CD4-positive, alpha-beta T cell (primary cell): ENCODE measurements around the gene MEA1. TPM values are rescaled to one million over a fixed set of nuclear protein-coding genes. Genes with fewer than 3 reads are reported as not detected.

Source experiments
- ATAC-seq: fragments of 200-7000 bp; cut with Tn5 transposase; one replicate; pipeline ENCODE4 v1.10.0; 2022; ENCODE audit warnings: mild to moderate bottlenecking; ENCODE audit not compliant: poor library complexity
- CTCF ChIA-PET: fragments of 350-600 bp; sonication (Branson Sonifier 250); formaldehyde crosslinking; loops from one replicate; lab custom pipeline; 2021; ENCODE audit warnings: antibody characterized with exemption, inconsistent platforms; lab: Charles Lee
- POLR2A ChIA-PET: fragments of 350-600 bp; sonication (Branson Sonifier 250); formaldehyde crosslinking; loops from one replicate; lab custom pipeline; 2021; ENCODE audit warnings: antibody characterized with exemption, inconsistent platforms; lab: Charles Lee
- DNase-seq, 14 experiments: peaks; one replicate each; pipeline ENCODE4 v3.0.0-alpha.2; 2013 to 2020; ENCODE audit warnings: mixed read lengths in 2 of 14
- H3K27ac ChIP-seq, 2 donors: one replicate each; pipeline versions ENCODE4 v1.5.1 to v1.7.0; 2013; ENCODE audit warnings: low read length in 2 of 2, low read depth in 1 of 2, mild to moderate bottlenecking in 1 of 2
- H3K27me3 ChIP-seq, 2 experiments: 1 replicate in 1 of 2; 2 replicates in 1 of 2; pipeline versions ENCODE4 v1.6.1 to v1.7.0; 2013; ENCODE audit warnings: low read length in 2 of 2, control low read depth in 1 of 2, mild to moderate bottlenecking in 1 of 2, moderate library complexity in 1 of 2; ENCODE audit not compliant: insufficient read depth in 2 of 2, control insufficient read depth in 1 of 2
- H3K36me3 ChIP-seq: one replicate; pipeline ENCODE4 v1.6.1; 2013; ENCODE audit warnings: low read length, control low read depth; ENCODE audit not compliant: insufficient read depth
- H3K4me1 ChIP-seq: one replicate; pipeline ENCODE4 v1.6.1; 2013; ENCODE audit warnings: low read length, control low read depth; ENCODE audit not compliant: insufficient read depth
- H3K4me3 ChIP-seq: one replicate; pipeline ENCODE4 v1.5.1; 2013; ENCODE audit warnings: mild to moderate bottlenecking, low read length, moderate library complexity
- H3K9me3 ChIP-seq, 2 experiments: 1 replicate in 1 of 2; 2 replicates in 1 of 2; pipeline versions ENCODE4 v1.6.1 to v1.7.0; 2013; ENCODE audit warnings: low read length in 2 of 2, mild to moderate bottlenecking in 2 of 2, control low read depth in 1 of 2, moderate library complexity in 1 of 2; ENCODE audit not compliant: control insufficient read depth in 1 of 2, insufficient read depth in 1 of 2
- H3K27ac Mint-ChIP-seq: one replicate; pipeline ENCODE4 v1.8.0; 2020; ENCODE audit warnings: mixed read lengths
- H3K27me3 Mint-ChIP-seq: one replicate; pipeline ENCODE4 v1.8.0; 2021; ENCODE audit warnings: mixed read lengths
- H3K36me3 Mint-ChIP-seq: one replicate; pipeline ENCODE4 v1.8.0; 2021; ENCODE audit warnings: low read depth, mixed read lengths
- H3K4me1 Mint-ChIP-seq: one replicate; pipeline ENCODE4 v1.8.0; 2021; ENCODE audit warnings: low read depth, mixed read lengths
- H3K4me3 Mint-ChIP-seq: one replicate; pipeline ENCODE4 v1.8.0; 2020; ENCODE audit warnings: mild to moderate bottlenecking, mixed read lengths
- H3K9me3 Mint-ChIP-seq: one replicate; pipeline ENCODE4 v1.8.0; 2020; ENCODE audit warnings: mixed read lengths
- intact Hi-C, 2 experiments: fragments of 100-400 bp; cut with DNase I in 1 of 2; cut with micrococcal nuclease in 1 of 2; formaldehyde crosslinking; loops; one replicate each; pipeline versions ENCODE4 v1.15.1 to v1.9.0; 2023 to 2025; cut with DNase I, micrococcal nuclease
- total RNA-seq, 174 experiments: library from RNA in 2 of 174; stranded (reverse) in 2 of 174; gene quantifications; one replicate each; pipeline ENCODE4 v1.2.3 and lab custom pipeline; 2021 to 2026
- TF ChIP-seq, protein P1 (sequence below): fragments of 200-600 bp; IDR thresholded peaks from one replicate; pipeline ENCODE4 v1.8.0; 2022; ENCODE audit warnings: antibody characterized with exemption, mild to moderate bottlenecking

Gene MEA1
- total RNA-seq, 2 experiments from 2014 or later, result 13.6 to 17.0 TPM

DNA sequence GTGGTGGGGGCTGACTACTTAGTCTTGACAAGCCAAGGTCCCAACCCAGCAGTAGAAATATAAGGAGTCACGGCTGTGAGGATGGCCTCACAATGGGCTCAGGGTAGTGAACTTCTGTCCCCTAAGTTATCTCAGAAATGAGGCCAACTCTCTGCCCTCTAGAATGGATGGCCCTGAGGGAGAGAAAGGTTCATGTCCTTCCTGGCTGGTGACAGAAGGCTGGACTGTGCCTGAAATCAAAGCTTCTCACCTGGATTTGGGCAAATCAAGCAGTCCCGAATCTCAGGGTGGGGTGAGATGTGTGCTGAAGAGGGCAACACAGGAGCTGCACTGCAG lies 20.4 kb upstream of the MEA1 start:
- POLR2A ChIA-PET, result interaction anchor here (0.6 to 1.9 kb wide), 2 partner anchors 20 to 423 kb away, joined by 4 to 6 read pairs; partner anchors contain the start of gene CUL7
- no peaks in the 10 kb centered on the region for H3K4me1 Mint-ChIP-seq

DNA sequence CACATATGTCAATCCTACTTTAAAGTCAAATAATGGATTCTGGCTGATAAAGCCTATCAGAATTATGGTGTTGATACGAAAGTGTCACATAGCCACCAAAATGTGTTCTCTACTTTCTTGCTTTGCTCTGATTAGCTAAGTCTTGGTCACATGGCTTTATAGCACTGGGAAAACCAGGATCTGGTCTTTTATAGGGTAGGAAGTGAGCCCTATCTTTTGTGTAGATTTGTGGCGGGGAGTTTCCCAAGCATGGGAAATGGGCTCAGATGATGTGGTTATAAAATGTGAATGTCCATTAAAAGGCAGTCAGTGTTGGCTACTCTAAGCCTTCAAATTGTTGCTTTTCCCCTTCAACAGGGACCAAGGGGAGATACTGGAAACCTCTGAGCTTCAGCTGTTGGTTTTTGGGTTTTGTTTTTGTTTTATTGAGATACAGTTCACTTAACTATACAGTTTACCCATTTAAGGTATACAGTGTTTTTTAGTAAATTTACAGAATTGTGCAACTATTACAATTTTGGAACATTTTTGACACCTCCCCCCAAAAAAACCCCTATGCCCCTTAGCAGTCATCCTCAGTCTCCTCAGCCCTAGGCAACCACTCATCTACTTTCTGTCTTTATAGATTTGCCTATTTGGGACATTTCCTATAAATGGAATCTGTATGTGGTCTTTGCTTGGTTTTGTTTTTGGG lies 19.9 kb upstream of the MEA1 start:
- Histone ChIP-seq H3K27ac (no peak overlapping the region), H3K27me3 (no peaks in the 10 kb centered on the region), H3K36me3 (peaks cover 47% of the 10 kb centered on the region), H3K4me1 (no peaks in the 10 kb centered on the region), H3K4me3 (no peak overlapping the region), H3K9me3 (no peaks in the 10 kb centered on the region)
- POLR2A ChIA-PET, result interaction anchor here (0.6 to 1.9 kb wide), 3 partner anchors 12 to 424 kb away, joined by 3 to 6 read pairs (median 4); partner anchors contain the start of genes CUL7 and RRP36
- intact Hi-C loops, result no loop called here
- peaks cover 54% of the 10 kb centered on the region for H3K36me3 Mint-ChIP-seq
- TF ChIP-seq, protein P1, sequence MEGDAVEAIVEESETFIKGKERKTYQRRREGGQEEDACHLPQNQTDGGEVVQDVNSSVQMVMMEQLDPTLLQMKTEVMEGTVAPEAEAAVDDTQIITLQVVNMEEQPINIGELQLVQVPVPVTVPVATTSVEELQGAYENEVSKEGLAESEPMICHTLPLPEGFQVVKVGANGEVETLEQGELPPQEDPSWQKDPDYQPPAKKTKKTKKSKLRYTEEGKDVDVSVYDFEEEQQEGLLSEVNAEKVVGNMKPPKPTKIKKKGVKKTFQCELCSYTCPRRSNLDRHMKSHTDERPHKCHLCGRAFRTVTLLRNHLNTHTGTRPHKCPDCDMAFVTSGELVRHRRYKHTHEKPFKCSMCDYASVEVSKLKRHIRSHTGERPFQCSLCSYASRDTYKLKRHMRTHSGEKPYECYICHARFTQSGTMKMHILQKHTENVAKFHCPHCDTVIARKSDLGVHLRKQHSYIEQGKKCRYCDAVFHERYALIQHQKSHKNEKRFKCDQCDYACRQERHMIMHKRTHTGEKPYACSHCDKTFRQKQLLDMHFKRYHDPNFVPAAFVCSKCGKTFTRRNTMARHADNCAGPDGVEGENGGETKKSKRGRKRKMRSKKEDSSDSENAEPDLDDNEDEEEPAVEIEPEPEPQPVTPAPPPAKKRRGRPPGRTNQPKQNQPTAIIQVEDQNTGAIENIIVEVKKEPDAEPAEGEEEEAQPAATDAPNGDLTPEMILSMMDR, result no peak
- ATAC-seq (no peak), DNase-seq (no peak)
- H3K27ac Mint-ChIP-seq, result peak overlapping the region; percentile 29
- CTCF ChIA-PET, result no interaction called here
- no peaks in the 10 kb centered on the region for H3K9me3 Mint-ChIP-seq
- no peaks in the 10 kb centered on the region for H3K27me3 Mint-ChIP-seq
- H3K4me1 Mint-ChIP-seq, result no peaks in the 10 kb centered on the region
- H3K4me3 Mint-ChIP-seq, result no peak overlapping the region

More for the DNA sequence above, 20.4 kb upstream of the MEA1 start:
- DNase-seq (no peak), ATAC-seq (no peak)
- no peaks in the 10 kb centered on the region for H3K27me3 Mint-ChIP-seq
- Histone ChIP-seq H3K27me3 (no peaks in the 10 kb centered on the region), H3K36me3 (peaks cover 45% of the 10 kb centered on the region), H3K27ac (no peak overlapping the region), H3K4me1 (no peaks in the 10 kb centered on the region), H3K4me3 (no peak overlapping the region), H3K9me3 (no peaks in the 10 kb centered on the region)
- no peaks in the 10 kb centered on the region for H3K9me3 Mint-ChIP-seq
- intact Hi-C loops, result no loop called here
- CTCF ChIA-PET, result no interaction called here
- TF ChIP-seq, protein P1, result no peak
- H3K36me3 Mint-ChIP-seq, result peaks cover 56% of the 10 kb centered on the region
- no peak overlapping the region for H3K27ac Mint-ChIP-seq
- no peak overlapping the region for H3K4me3 Mint-ChIP-seq

DNA sequence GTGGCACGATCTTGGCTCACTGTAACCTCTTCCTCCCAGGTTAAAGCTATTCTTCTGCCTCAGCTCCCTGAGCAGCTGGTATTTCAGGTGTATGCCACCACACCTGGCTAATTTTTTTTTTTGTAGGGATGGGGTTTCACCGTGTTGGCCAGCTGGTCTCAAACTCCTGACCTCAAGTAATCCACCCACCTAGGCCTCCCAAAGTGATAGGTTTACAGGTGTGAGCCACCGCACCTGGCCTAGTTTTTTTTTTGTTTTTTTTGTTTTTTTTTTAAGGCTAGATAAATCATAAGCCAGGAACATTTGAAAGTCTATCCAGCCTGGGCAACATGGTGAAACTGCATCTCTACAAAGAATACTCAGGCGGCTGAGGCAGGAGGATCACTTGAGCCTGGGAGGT lies 18.6 kb upstream of the MEA1 start:
- POLR2A ChIA-PET, result interaction anchor here (0.6 to 1.9 kb wide), 3 partner anchors 16 to 473 kb away, joined by 3 to 4 read pairs (median 4); partner anchors contain the start of gene CUL7
- Mint-ChIP-seq H3K36me3 (peaks cover 52% of the 10 kb centered on the region), H3K9me3 (no peaks in the 10 kb centered on the region), H3K4me1 (no peaks in the 10 kb centered on the region), H3K27me3 (no peaks in the 10 kb centered on the region), H3K27ac (no peak overlapping the region), H3K4me3 (no peak overlapping the region)
- TF ChIP-seq, protein P1, result no peak
- Histone ChIP-seq H3K4me3 (no peak overlapping the region), H3K27ac (no peak overlapping the region), H3K9me3 (no peaks in the 10 kb centered on the region), H3K36me3 (peaks cover 45% of the 10 kb centered on the region), H3K4me1 (no peaks in the 10 kb centered on the region), H3K27me3 (no peaks in the 10 kb centered on the region)
- ATAC-seq, result no peak
- CTCF ChIA-PET, result no interaction called here
- no peak for DNase-seq
- intact Hi-C loops, result no loop called here
